B cell (primary cell): ENCODE data around the gene SLC15A5.

Experiments
- EZH2 ChIP-seq: IDR thresholded peaks from 2 replicates; pipeline ENCODE4 v1.6.1; 2012; ENCODE audit warnings: borderline replicate concordance, low read depth, mild to moderate bottlenecking, moderate library complexity, low read length; ENCODE audit not compliant: insufficient read depth, poor library complexity, severe bottlenecking
- TF ChIP-seq, protein P1 (sequence below): fragments of 200-600 bp; IDR thresholded peaks from one replicate; pipeline ENCODE4 v1.8.0; 2022; ENCODE audit warnings: antibody characterized with exemption, mild to moderate bottlenecking

DNA sequence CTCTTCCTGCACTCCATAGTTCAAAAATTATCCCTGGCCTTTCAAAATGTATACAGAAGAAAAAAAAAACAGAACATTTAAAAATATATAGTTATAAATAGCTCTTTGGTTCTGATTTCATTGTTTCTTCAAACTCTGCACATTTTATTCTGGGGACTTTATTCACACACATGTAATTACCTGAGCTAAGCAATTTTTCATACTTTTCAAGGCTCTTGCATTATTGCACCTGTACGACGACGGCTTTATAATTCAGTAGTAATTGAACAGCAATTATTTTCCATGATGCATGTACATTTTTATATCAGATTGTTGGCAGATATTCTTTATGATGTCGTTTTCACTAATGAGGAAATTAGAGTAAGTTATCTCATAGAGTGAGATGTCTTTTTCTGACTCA is 13.5 kb upstream of the SLC15A5 start:
- TF ChIP-seq, protein P1, sequence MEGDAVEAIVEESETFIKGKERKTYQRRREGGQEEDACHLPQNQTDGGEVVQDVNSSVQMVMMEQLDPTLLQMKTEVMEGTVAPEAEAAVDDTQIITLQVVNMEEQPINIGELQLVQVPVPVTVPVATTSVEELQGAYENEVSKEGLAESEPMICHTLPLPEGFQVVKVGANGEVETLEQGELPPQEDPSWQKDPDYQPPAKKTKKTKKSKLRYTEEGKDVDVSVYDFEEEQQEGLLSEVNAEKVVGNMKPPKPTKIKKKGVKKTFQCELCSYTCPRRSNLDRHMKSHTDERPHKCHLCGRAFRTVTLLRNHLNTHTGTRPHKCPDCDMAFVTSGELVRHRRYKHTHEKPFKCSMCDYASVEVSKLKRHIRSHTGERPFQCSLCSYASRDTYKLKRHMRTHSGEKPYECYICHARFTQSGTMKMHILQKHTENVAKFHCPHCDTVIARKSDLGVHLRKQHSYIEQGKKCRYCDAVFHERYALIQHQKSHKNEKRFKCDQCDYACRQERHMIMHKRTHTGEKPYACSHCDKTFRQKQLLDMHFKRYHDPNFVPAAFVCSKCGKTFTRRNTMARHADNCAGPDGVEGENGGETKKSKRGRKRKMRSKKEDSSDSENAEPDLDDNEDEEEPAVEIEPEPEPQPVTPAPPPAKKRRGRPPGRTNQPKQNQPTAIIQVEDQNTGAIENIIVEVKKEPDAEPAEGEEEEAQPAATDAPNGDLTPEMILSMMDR, result no peak
- no peak for TF ChIP-seq EZH2
